Measurements from ENCODE around the gene NCKAP1.

NCKAP1 gene

GRCh38 chr2:182918961-182919652 lies 119.2 kb downstream of the NCKAP1 start:
- H3K27ac Mint-ChIP-seq, result peak overlapping the region; percentile 85
- peaks cover 93% of the 10 kb centered on the region for H3K36me3 Mint-ChIP-seq (ENCODE audit: low read depth)
- no peak overlapping the region for H3K4me3 Mint-ChIP-seq
- H3K9me3 Mint-ChIP-seq, result peaks cover 5% of the 10 kb centered on the region
- no peak for TF ChIP-seq CTCF (IDR thresholded peaks at IDR 0.05)
- DNase-seq, result no peak
- H3K27me3 Mint-ChIP-seq (ENCODE audit: low read depth, poor library complexity), result no peaks in the 10 kb centered on the region
- H3K4me1 Mint-ChIP-seq, result peaks cover 37% of the 10 kb centered on the region

DNA sequence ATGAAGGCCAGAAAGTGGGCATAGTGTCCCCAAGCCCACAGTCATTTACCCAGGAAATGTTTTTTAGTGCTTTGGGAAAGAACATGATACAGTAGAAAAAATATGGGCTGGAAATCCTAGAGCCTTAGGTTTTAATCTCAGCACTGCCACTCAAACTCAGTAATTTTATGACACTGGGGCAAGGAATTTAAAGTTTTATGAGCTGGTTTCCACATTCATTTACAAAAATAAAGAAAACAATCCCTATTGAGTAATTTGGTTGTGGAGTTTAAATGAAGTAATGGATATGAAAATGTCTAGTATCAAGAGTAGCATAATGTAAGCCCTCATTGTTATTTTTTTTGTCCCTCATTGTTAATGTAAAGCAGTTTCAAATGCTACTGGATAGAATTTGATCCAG lies 120.3 kb downstream of the NCKAP1 start:
- H3K27ac Mint-ChIP-seq, result peak overlapping the region; percentile 86
- H3K4me3 Mint-ChIP-seq, result no peak overlapping the region
- H3K9me3 Mint-ChIP-seq, result peaks cover 5% of the 10 kb centered on the region
- TF ChIP-seq CTCF (IDR thresholded peaks at IDR 0.05), result no peak
- H3K4me1 Mint-ChIP-seq, result peaks cover 42% of the 10 kb centered on the region
- H3K27me3 Mint-ChIP-seq (ENCODE audit: low read depth, poor library complexity), result no peaks in the 10 kb centered on the region
- peaks cover 93% of the 10 kb centered on the region for H3K36me3 Mint-ChIP-seq (ENCODE audit: low read depth)
- no peak for DNase-seq

DNA sequence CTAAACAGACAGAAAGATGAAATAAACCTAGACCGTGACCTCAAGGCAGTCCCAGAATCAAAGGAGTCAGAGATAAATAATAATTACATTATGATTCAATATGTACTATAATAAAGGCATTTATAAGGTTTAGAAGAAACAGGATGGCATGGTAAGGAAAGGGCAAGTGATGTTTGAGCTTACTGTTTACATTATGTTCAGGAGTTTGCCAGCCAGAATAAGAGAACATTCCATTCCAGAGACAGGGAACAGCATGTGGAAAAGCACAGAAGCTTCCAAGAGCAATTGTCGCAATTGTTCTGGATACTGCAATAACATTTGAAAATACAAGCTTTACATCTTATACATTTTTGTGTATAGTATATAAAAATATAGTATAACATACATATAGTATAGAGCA lies 121.8 kb downstream of the NCKAP1 start:
- Mint-ChIP-seq H3K9me3 (peaks cover 5% of the 10 kb centered on the region), H3K27ac (no peak overlapping the region), H3K4me3 (no peak overlapping the region), H3K4me1 (peaks cover 47% of the 10 kb centered on the region), H3K27me3 (ENCODE audit: low read depth, poor library complexity) (no peaks in the 10 kb centered on the region), H3K36me3 (ENCODE audit: low read depth) (peaks cover 89% of the 10 kb centered on the region)
- no peak for DNase-seq
- no peak for TF ChIP-seq CTCF (IDR thresholded peaks at IDR 0.05)

DNA sequence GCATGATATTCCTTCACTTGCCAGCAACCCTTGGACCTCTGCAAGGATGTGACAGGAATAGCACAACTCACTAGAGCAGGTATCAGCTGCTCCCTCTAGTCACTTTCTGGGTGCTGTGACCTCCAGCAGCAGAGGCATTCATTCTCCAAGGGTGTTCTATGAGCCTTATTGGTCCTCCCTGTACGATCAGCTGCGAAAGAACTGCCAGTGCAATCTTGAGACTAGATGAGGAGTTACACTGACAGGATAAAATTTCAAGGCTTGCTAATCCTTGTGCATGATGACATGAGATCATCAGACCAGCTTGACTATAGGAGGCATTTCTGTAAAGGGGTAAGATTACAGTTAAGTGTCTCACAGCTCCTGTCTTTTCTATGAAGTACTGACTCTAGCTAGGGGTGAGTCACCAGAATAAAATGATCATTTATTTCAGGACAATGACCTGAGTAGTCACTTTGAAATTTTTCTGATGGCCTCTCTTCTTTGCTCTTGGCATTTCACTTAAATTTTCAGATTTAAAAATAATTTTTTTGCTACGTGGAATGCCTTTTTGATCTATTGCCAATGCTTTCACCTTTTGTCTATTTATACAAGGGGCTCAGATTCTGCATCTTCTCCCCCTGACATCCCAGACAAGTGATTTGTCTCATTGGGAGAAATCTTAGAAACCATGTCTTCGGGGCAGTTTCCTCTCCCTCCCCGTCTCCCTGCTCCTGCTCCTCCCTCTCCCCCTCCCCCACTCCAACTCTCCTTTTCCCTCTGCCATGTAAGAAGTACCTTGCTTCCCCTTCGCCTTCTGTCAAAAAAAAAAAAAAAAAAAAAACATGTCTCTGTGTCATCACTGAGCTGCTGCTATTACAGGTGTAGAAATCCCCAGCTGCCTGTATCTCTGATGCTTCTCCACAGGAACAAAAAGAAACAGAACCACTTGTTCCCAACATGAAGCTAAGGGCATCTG lies 122.6 kb downstream of the NCKAP1 start:
- Mint-ChIP-seq H3K27ac (peak overlapping the region; percentile 54), H3K9me3 (peaks cover 5% of the 10 kb centered on the region), H3K4me1 (peaks cover 39% of the 10 kb centered on the region), H3K27me3 (ENCODE audit: low read depth, poor library complexity) (no peaks in the 10 kb centered on the region), H3K36me3 (ENCODE audit: low read depth) (peaks cover 88% of the 10 kb centered on the region), H3K4me3 (no peak overlapping the region)
- no peak for TF ChIP-seq CTCF (IDR thresholded peaks at IDR 0.05)
- DNase-seq, result no peak

DNA sequence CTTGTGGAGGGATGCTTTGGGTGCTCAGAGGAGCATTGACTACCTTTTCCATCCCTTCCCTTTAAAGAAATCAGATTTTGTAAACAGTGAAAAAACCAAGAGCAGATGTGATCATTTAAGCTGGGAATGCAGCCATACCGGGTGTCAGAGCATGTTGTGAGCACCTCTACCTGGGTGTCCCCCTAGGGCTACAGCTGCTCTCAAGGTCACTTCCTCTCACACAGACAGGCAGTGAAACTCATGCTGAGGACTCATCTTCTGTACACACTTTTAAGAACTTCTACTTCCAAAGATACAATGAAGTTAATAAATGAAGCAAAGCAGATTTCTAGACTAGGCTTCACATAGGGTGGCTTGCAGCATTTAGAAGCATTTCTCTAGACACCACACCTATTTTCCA lies 123.4 kb downstream of the NCKAP1 start:
- H3K4me1 Mint-ChIP-seq, result peaks cover 31% of the 10 kb centered on the region
- no peak for TF ChIP-seq CTCF (IDR thresholded peaks at IDR 0.05)
- H3K27ac Mint-ChIP-seq, result no peak overlapping the region
- DNase-seq, result no peak
- no peak overlapping the region for H3K4me3 Mint-ChIP-seq
- no peaks in the 10 kb centered on the region for H3K27me3 Mint-ChIP-seq (ENCODE audit: low read depth, poor library complexity)
- H3K36me3 Mint-ChIP-seq (ENCODE audit: low read depth), result peaks cover 87% of the 10 kb centered on the region
- peaks cover 5% of the 10 kb centered on the region for H3K9me3 Mint-ChIP-seq
